Tibial artery (tissue), 4 donors: ENCODE results near the gene RFPL4AL1.

Experiments used
- DNase-seq, 2 donors: peaks; one replicate each; pipeline ENCODE4 v3.0.0-alpha.2; 2019
- H3K27ac ChIP-seq, 2 donors: fragments of 200-600 bp; sonication (generic) in 1 of 2; 1 replicate in 1 of 2; 2 replicates in 1 of 2; pipeline ENCODE4 v1.5.1; 2018 to 2019; ENCODE audit warnings: mild to moderate bottlenecking in 1 of 2
- H3K27me3 ChIP-seq, 2 donors: fragments of 200-600 bp; sonication (generic) in 1 of 2; one replicate each; pipeline versions ENCODE4 v1.5.1 to v1.6.0; 2016 to 2019
- H3K36me3 ChIP-seq, 3 donors: fragments of 200-600 bp; sonication (generic) in 2 of 3; one replicate each; pipeline ENCODE4 v1.5.1; 2016 to 2019; ENCODE audit warnings: mild to moderate bottlenecking in 2 of 3
- H3K4me1 ChIP-seq, 4 donors: fragments of 200-600 bp; sonication (generic) in 2 of 4; 1 replicate in 3 of 4; 2 replicates in 1 of 4; pipeline ENCODE4 v1.5.1; 2016 to 2019
- H3K4me3 ChIP-seq, 2 donors: fragments of 200-600 bp; sonication (generic) in 1 of 2; 1 replicate in 1 of 2; 2 replicates in 1 of 2; pipeline ENCODE4 v1.5.1; 2018 to 2019; ENCODE audit warnings: mild to moderate bottlenecking in 2 of 2
- H3K9me3 ChIP-seq, 3 donors: fragments of 200-600 bp; sonication (generic) in 1 of 3; one replicate each; pipeline ENCODE4 v1.5.1; 2016 to 2019
- CTCF ChIP-seq, 2 experiments: fragments of 200-600 bp in 1 of 2; fragments of 450-650 bp in 1 of 2; IDR thresholded peaks; one replicate each; pipeline ENCODE4 v1.5.1; 2017 to 2019; ENCODE audit warnings: antibody characterized with exemption in 2 of 2, mild to moderate bottlenecking in 1 of 2, moderate library complexity in 1 of 2
- intact Hi-C: fragments of 100-400 bp; cut with DNase I; formaldehyde crosslinking; loops from one replicate; pipeline ENCODE4 v1.15.0; 2023; ENCODE audit warnings: low total_unique reads

Gene RFPL4AL1

GRCh38 chr19:55812449-55812848, 43.5 kb downstream of the RFPL4AL1 start:
- no peak for TF ChIP-seq CTCF (IDR thresholded peaks at IDR 0.05)
- H3K9me3 ChIP-seq = no peaks in the 10 kb centered on the region

DNA sequence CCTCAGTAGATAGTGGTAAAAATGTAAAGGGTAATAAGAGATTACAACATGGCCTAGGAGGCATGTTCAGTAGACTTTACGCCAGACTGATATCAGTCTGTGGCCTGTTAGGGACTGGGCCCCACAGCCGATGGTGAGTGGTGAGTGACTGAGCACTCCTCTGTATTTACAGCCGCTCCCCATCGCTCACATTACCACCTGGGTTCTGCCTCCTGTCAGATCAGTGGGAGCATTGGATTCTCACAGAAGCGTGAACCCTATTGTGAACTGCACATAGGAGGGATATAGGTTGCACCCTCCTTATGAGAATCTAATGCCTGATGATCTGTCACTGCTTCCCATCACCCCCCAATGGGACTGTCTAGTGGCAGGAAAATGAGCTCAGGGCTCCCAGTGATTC, 45.0 kb downstream of the RFPL4AL1 start:
- no peak for TF ChIP-seq CTCF (IDR thresholded peaks at IDR 0.05)
- no peaks in the 10 kb centered on the region for H3K4me1 ChIP-seq
- H3K27me3 ChIP-seq = no peaks in the 10 kb centered on the region
- intact Hi-C loops = no loop called here
- H3K27ac ChIP-seq = no peak overlapping the region
- no peak for DNase-seq
- H3K9me3 ChIP-seq = no peaks in the 10 kb centered on the region
- no peaks in the 10 kb centered on the region for H3K36me3 ChIP-seq
- H3K4me3 ChIP-seq = no peak overlapping the region

More at GRCh38 chr19:55812449-55812848, 43.5 kb downstream of the RFPL4AL1 start:
- H3K27ac ChIP-seq = no peak overlapping the region
- no peaks in the 10 kb centered on the region for H3K27me3 ChIP-seq
- DNase-seq = no peak
- H3K4me1 ChIP-seq = no peaks in the 10 kb centered on the region
- intact Hi-C loops = no loop called here
- H3K4me3 ChIP-seq = no peak overlapping the region
- no peaks in the 10 kb centered on the region for H3K36me3 ChIP-seq

- TF ChIP-seq CTCF (IDR thresholded peaks at IDR 0.05) = no peak
- H3K4me1 ChIP-seq = no peaks in the 10 kb centered on the region
- DNase-seq = no peak
- H3K9me3 ChIP-seq = no peaks in the 10 kb centered on the region
- H3K4me3 ChIP-seq = no peak overlapping the region
- no peak overlapping the region for H3K27ac ChIP-seq
- intact Hi-C loops = no loop called here
- no peaks in the 10 kb centered on the region for H3K36me3 ChIP-seq
- H3K27me3 ChIP-seq = no peaks in the 10 kb centered on the region
Measured at GRCh38 chr19:55820037-55820436, 51.1 kb downstream of the RFPL4AL1 start.
